SW 1271 (cell line): ENCODE results near the gene CD34.

Source experiments
- DNase-seq, 2 experiments: peaks; one replicate each; lab custom pipeline; 2025; lab: John Stamatoyannopoulos, UW

The CD34 gene

GRCh38 chr1:207873055-207873890 lies 37.7 kb downstream of the CD34 start:
- no peak for DNase-seq

- no peak for DNase-seq
These were observed 38.3 kb downstream of the CD34 start for GRCh38 chr1:207872621-207873020.

- no peak for DNase-seq
These were observed 39.7 kb downstream of the CD34 start for GRCh38 chr1:207871117-207871649.

GRCh38 chr1:207870306-207871031 lies 40.5 kb downstream of the CD34 start:
- no peak for DNase-seq

- DNase-seq: no peak
These were observed 41.1 kb downstream of the CD34 start for GRCh38 chr1:207869859-207870258.

GRCh38 chr1:207868774-207869721 lies 41.9 kb downstream of the CD34 start:
- peak in 1 of 2 experiments; percentile 38 for DNase-seq

GRCh38 chr1:207868251-207868773 lies 42.6 kb downstream of the CD34 start:
- no peak for DNase-seq

GRCh38 chr1:207867136-207868109 lies 43.5 kb downstream of the CD34 start:
- DNase-seq: no peak

- no peak for DNase-seq
These were observed 44.3 kb downstream of the CD34 start for GRCh38 chr1:207866471-207867135.

GRCh38 chr1:207863893-207864535 lies 46.9 kb downstream of the CD34 start:
- DNase-seq: no peak

GRCh38 chr1:207862241-207862787 lies 48.6 kb downstream of the CD34 start:
- no peak for DNase-seq

- no peak for DNase-seq
These were observed 49.3 kb downstream of the CD34 start for GRCh38 chr1:207861442-207862177.

GRCh38 chr1:207860531-207860930 lies 50.4 kb downstream of the CD34 start:
- no peak for DNase-seq

GRCh38 chr1:207858806-207859205 lies 52.1 kb downstream of the CD34 start:
- DNase-seq: peak in 1 of 2 experiments; percentile 8

GRCh38 chr1:207858281-207858680 lies 52.6 kb downstream of the CD34 start:
- DNase-seq: no peak

- DNase-seq: no peak
These were observed 53.5 kb downstream of the CD34 start for GRCh38 chr1:207857447-207857846.

GRCh38 chr1:207856276-207857023 lies 54.5 kb downstream of the CD34 start:
- DNase-seq: no peak

- no peak for DNase-seq
These were observed 56.9 kb downstream of the CD34 start for GRCh38 chr1:207854001-207854400.
